Tongue (tissue), 2 donors: ENCODE results near the gene CMTM7. TPM values are rescaled to one million over a fixed set of nuclear protein-coding genes. Genes with fewer than 3 reads are reported as not detected.

ENCODE experiments used
- DNase-seq: peaks from one replicate; pipeline ENCODE4 v3.0.0-alpha.2; 2015
- total RNA-seq: library from RNA; depleted of rRNA; stranded (reverse); fragments of >200 nt; gene quantifications from one replicate; pipeline ENCODE4 v1.2.3, GENCODE V29; 2014

Gene CMTM7
- total RNA-seq, 1 donor from 2014 or later: 6.3 TPM

GRCh38 chr3:32414522-32415202 lies 23.0 kb downstream of the CMTM7 start:
- DNase-seq: no peak

- DNase-seq: no peak
These were observed 28.1 kb downstream of the CMTM7 start for GRCh38 chr3:32419742-32420125.

- peak; percentile 60 for DNase-seq
These were observed 28.7 kb downstream of the CMTM7 start for GRCh38 chr3:32420126-32421038.

DNA sequence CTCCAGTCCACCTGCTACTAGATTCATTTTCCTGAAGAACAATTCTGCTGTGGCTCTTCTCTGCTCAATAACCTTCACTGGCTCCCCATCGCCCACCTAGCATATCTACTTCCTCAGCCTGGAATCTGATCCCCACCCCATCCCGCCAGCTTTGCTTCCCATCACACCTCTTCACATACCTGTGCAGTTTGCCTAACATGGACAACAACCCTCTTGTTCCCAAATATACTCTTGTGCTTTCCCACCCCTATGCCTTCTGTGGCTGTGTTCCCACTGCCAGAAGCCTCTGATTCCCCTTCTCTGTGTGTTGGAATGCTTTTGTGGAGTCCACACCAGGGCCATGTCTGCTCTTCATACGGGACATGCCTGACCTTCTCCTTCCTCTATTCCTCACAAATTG lies 29.5 kb downstream of the CMTM7 start:
- DNase-seq: no peak

DNA sequence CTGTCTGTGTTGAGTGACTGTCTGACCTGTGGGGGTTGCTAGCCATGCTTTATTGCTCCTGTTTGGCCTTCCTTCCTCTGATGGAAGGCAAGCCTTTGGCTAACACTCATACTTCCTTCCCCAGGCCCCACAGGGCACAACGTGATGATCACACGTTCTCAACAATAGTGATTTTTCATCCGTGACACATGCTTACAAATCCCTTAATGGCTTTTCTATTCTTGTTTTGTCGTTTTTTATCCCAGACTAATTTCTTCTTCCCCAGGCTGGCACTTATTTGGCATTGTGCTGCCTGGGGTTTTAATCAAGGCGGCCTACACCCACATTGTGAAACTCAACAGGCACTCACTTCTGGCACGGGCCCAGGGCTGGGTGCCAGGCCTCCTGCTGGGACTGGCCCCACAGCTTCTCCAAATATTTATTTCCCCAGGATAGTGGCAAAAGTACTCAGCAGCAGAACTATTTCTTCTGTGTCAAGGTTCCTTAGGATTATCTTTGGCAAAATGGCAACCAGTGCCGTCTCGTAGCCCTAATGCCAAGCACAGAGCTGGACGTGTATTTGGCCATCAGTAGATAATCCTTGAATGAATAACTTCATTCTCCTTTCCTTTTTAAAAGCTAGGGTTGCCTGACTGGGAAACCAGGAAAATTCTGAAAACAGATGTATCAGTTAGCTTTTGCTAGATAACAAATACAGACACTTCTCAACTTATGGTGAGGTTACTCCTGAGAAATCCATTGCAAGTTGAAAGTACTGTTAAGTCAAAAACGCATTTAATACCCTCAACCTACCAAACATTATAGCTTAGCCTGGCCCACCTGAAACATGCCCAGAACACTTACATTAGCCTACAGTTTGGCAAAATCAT lies 30.6 kb downstream of the CMTM7 start:
- DNase-seq: peak; percentile 90

GRCh38 chr3:32422943-32423342 lies 31.3 kb downstream of the CMTM7 start:
- DNase-seq: no peak

- no peak for DNase-seq
These were observed 31.9 kb downstream of the CMTM7 start for GRCh38 chr3:32423534-32423933.

DNA sequence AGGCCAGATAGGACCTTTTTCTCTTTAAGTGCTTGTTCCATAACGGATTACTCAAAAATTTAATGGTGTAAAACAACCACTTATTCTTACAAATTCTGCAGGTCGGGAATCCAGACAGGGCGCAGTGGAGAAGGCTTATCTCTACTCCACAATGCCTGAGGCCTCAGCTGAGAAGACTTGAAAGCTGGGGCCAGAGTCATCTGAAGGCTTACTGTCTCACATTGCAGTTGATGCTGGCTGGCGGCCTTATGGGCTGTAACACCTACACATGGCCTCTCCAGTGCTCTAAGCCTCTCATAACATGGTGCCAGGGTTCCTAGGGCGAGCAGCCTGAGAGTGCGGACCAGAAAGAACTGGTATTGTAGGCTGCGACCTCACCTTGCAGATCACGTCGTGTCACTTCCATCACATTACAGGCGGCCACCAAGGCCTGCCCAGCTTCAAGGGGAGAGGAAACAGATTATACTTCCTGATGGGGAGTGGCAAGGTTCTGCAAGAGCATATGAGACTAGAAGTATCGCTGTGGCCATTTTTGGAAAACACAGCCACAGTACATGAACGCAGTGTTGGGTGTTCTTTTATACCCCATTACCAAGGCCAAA lies 32.4 kb downstream of the CMTM7 start:
- DNase-seq: no peak

- no peak for DNase-seq
These were observed 33.1 kb downstream of the CMTM7 start for GRCh38 chr3:32424581-32425250.

DNA sequence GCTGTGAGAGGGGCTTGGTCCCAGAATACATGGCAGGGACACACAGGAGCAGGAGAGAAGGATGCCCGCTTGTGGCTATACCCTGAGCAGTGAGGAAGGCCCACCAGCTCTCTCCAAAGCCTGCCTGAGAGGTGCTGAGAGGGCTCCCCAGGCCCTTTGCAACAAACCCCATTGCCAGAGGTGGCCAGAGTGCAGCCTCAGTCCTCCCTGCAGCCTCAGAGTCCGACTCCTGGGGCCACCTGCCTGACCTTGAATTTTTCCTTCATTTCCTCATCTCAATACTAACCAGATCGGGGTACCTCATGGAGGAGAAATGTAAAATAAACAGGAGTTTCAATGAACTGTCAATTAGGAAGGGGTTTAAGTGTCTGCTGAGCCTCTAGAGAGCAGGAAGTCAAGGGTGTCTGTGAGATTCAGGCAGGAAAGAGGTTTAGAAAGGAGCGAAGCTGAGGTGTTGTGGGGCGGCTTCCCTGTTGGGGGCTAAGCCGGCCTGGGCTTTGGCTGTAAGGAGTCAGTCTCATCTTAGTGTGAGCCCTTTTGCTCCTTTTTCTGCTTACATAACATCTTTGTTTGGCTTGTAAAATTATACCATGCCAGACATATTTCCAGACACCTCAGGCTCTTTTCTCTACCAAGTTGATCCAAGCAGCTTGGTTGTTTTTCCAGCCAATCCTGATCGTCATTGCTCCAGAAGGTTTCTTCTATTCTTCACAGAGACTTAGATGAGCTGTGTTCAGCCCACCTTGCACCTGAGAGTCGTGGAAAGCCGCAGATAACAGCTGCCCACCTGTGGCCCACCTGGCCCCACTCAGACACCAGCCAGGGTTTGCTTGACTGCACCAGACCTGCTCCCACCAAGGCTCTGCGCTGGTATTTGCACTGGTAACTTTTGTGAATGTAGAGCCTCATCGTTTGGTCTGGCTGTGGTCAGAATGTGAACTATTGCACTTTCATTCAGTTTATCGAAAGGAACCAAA lies 36.7 kb downstream of the CMTM7 start:
- DNase-seq: no peak

DNA sequence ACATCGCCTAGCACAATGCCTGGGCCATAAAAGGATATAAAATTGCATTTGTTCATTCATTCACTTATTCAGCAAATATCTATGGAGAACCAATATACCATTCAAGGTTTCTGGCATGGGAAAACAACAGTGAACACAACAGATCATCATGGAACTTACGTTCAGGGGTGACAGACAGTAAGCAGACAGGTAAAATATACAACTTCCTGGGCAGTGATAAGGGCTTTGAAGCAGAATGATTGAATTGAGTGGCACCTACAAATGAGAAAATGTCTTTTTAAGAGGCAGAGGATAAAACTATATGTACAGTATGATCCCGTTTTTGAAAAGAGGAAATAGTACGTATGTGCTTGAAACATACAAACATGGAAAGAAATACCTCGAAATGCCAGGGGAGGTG lies 39.2 kb downstream of the CMTM7 start:
- DNase-seq: no peak

- DNase-seq: no peak
These were observed 39.8 kb downstream of the CMTM7 start for GRCh38 chr3:32431481-32431880.

GRCh38 chr3:32432045-32432710 lies 40.5 kb downstream of the CMTM7 start:
- DNase-seq: no peak

GRCh38 chr3:32432711-32433530 lies 41.3 kb downstream of the CMTM7 start:
- no peak for DNase-seq

DNA sequence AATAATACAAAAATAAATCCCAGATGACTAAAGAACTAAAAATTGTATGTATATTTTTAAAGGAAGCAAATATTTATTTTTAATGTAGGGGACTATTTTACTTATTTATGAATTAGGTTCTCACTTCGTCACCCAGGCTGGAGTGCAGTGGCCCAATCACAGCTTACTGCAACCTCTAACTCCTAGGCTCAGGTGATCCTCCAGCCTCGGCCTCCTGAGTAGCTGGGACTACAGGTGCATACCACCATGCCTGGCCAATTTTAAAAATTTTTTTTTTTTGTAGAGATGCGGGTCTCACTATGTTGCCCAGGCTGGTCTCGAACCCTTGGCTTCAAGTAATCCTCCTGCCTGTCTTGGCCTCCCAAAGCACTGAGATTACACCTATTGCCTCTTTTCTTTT lies 42.6 kb downstream of the CMTM7 start:
- no peak for DNase-seq

- DNase-seq: no peak
These were observed 44.5 kb downstream of the CMTM7 start for GRCh38 chr3:32435911-32436815.

DNA sequence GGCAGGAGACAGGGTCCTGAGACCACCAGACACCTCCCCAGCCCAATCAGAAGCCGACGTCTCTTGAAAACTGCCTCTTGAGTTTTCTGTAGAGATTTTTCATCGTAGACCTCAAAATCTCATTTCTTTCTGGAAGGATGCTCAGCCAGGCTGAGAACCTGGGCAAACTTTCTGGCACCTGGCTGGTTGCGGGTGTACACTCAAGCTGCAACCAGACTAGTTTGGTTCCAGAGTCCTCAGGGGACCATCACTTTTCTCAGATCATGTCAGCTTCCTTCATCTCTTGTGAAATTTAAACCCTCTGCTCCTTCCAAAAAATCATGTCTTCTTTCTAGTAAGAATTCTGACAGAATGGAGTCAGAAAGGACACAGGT lies 45.1 kb downstream of the CMTM7 start:
- no peak for DNase-seq

- no peak for DNase-seq
These were observed 46.2 kb downstream of the CMTM7 start for GRCh38 chr3:32437896-32438295.
